HG03571 (cell line): ENCODE data around the gene SLC6A11.

Experiments
- ATAC-seq: cut with Tn5 transposase; IDR thresholded peaks from one replicate; pipeline ENCODE4 v1.9.1; 2021; ENCODE audit not compliant: unreplicated experiment

The SLC6A11 gene

DNA sequence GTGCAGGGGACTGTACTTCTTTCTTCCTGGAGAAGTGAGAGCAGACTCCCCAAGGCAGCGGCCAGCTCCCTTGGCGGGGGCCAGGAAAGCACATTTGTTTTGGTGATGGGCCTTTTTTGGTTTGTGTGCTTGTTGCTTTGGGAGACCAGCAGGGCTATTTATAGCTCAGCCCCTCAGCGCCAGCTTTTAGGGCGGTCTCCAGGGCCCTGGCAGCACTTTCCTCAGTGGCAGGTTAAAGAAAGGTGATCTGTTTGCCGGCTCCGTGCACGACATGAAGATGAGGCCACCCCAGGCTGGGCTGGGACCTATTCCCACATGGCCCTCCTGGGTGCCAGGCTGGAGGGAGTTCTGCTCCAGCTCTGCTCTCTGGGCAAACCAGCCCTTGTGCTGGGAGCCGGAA, 21.8 kb downstream of the SLC6A11 start:
- no peak for ATAC-seq

GRCh38 chr3:10839167-10839566, 23.1 kb downstream of the SLC6A11 start:
- no peak for ATAC-seq

DNA sequence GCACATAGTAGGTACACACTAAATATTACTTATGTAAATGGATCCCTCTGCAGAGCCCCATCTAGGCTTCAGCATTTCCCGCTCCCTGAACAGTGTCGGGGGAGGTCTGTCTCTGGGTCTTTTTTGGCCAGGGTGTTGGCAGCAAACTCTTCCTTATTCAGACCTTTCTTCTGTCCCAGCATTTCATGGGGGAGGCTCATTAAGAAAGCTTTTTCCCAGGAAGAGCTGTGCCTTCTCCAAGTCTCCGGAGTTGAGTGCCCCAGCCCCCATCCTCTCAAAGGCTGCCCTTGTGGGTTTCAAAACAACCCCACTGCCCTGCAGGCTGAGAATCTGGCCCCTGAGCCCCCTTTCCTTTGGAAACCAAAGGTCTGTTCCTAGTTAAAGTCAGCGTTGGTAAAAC, 25.1 kb downstream of the SLC6A11 start:
- no peak for ATAC-seq

- ATAC-seq, result no peak
Measured at GRCh38 chr3:10843378-10843777, 27.4 kb downstream of the SLC6A11 start.

DNA sequence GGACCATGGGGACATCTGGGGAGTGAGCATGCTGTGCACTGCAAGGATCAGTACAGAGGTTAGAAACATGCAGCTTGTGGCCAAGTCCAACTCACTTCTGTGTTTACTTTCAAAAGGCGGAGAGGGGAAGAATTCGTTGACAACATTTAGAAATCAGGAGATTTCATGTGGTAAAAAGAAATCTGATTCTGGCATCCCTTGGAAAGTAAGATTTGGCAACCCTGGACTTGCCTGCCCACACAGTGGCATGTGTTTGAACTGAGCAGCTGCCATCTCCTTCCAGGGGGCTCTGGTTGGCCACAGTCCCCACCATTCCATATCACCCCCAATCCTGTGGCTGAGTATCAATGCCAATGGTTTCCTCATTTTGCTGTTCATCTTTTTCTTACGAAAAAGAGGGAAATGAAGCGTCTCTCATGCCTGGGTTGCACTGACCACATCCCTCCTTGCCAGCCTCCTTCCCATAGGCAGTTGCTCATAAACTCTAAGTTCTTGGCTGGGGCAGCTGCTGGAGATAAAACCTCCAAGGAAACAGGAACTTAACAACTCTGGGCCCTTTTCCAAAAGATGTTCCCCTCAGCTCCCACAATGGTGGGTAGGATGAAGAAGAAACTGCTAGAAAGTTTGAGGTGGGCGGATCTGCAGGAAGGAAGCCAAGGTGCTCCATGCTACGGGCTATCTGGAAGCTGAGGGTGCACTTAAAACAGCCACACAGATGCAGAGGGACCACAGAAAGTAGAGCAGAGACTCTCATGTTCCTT, 29.2 kb downstream of the SLC6A11 start:
- ATAC-seq, result no peak

DNA sequence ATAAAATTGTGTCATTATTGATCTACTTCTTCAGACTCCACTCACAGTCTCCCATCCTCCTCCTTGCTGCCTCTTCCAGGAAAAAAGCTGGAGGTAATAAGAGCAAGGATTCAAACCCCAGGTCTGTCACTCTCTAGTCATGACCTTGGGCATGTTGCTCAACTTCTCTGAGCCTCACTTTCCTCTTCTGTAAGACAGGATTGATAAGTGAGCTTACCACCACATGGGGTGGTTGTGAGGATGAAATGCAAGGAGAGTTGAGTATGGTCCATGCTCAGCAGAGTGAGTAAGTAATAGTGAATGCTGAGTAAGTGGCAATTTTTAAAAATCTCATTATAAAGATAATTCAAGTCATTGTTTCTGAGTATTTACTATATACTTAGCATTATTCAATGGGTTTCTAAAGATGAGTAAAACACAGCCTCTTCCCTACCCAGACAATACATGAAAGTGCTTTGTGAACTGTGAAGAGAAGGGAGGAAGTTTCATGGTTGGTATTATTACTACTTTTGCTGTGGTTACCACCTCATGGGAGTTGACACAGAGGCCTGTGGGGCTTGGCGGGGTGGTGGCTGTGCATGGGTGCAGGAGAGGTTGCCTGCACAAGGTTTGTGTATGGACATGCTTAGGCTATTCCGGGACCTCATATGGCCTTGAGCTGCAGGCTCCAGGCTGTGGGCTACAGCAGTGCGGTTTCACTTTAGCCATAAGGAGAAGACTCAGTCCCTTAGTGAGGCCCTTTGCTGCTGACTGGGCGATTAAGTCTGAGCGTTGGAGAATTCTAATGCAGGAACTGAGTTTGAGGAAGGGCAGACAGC, 30.0 kb downstream of the SLC6A11 start:
- no peak for ATAC-seq

DNA sequence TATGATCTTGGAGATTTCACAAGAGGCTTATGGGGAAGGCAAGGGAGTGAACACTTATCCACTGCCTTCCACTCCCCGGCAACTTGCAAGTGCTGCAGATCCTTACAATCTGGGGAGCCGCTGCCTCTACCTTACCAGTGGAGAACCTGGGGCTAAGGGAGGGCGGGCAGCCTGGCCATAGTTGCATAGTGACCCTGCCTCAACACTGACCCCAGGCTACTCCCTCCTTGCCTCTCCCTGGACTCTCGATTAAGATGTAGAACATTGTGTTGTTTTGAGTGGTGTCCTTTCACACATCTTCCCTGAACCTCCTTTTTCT, 30.6 kb downstream of the SLC6A11 start:
- ATAC-seq, result no peak

- ATAC-seq, result no peak
Measured at GRCh38 chr3:10848261-10848660, 32.2 kb downstream of the SLC6A11 start.

- ATAC-seq, result no peak
Measured at GRCh38 chr3:10852066-10852808, 36.2 kb downstream of the SLC6A11 start.

- ATAC-seq, result no peak
Measured at GRCh38 chr3:10855083-10855870, 39.2 kb downstream of the SLC6A11 start.

DNA sequence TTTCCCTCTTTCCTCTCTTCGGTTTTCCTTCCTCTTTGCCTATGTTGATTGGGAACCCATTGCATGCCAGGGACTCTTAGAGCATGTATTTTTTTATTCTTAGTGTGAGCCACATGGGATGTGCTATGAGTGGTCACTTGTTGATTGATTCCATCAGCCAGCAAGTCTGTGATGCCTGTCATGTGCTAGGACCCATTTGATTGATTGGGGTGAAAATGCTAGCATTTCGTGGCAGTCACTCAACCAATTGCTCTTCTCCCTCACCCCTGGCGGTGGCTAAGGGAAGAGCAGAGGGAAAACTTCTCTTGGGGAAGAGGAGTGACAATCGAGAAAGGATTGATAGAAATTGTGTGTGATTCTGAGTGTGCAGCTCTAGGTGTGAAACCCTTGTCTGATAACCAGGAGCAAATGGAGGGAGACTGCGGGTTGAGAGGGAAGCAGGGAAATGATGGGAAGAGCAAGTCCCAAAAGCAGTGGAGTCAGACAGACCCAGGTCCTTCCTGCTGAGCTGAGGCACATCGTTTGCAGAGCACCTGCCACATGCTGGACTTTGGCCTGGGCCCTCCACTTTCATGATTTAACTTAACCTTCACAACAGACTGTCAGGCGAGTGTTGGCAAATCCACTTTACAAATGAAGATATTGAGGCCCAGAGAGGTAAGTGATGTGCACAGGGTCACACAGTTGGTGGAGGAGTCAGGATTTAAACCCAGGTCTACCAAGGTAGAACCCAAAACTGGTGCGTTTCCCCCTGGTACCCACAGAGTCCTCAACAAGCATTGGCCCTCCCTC, 40.0 kb downstream of the SLC6A11 start:
- ATAC-seq, result no peak

- no peak for ATAC-seq
Measured at GRCh38 chr3:10857235-10857634, 41.2 kb downstream of the SLC6A11 start.

DNA sequence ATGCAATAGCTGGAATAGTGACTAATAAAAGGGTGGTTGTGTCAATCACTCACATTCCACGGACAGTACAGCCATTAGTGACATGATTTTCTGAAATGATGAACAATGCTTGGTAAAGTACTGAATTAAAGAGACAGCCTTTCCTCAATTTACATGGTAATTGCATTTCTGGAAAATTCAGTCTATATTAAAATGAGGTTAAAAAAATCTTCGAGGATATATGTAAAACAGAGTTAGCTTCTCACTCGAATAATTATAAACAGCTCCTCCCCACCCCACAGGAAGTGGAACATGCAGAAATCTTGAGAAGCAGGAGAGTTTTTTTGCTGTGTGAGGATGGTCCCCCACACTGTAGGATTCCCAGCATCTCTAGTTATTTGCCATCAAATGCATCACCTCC, 42.1 kb downstream of the SLC6A11 start:
- no peak for ATAC-seq

- ATAC-seq, result no peak
Measured at GRCh38 chr3:10867384-10867783, 51.4 kb downstream of the SLC6A11 start.

DNA sequence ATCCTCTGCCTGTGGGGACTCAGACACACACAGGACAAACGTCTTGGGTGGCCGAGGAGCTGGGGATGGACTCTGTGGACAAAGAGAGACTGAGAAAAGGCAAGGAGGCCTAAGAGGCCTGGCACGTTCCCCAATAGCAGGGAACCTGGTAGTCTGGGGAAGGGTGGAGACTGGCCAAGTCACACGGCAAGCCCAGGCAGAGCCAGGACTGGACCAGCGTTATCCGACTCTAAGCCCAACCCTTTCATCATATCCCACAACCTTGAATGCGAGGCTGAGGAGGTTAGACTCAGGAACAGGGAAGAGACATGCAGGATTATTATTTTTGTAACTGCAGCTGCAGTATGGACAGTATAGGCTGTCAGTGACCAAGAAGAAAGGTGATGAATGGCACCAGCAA, 53.4 kb downstream of the SLC6A11 start:
- ATAC-seq, result no peak

DNA sequence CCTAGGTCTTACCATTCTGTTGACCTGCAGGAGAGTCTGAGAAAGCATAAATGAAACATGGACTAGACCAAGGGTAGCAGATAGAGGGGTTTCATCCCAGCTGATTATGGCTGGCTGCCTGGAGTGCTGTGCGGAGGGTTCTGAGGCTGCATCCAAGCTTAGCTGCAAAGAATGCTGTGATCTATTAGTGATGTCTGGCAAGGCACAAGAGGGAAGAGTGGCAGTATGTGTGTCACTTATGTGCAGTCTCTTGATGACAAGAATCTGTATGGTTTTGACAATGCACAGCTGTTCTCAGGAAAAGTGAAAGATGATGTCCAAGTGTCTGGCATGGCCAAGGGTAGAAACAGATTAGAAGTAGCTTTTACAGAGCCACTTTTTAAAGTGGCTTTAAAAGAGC, 54.3 kb downstream of the SLC6A11 start:
- no peak for ATAC-seq

DNA sequence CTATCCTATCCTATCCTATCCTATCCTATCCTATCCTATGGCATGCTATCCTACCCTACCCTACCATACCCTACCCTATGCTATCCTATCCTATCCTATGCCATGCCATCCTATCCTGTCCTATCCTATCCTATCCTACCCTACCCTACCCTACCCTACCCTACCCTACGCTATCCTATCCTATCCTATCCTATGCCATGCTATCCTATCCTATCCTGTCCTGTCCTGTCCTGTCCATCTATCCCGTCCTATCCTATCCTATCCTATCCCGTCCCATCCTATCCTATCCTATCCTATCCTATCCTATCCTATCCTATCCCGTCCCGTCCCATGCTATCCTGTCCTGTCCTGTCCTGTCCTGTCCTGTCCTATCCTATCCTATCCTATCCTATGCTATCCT, 57.4 kb downstream of the SLC6A11 start:
- ATAC-seq, result no peak

DNA sequence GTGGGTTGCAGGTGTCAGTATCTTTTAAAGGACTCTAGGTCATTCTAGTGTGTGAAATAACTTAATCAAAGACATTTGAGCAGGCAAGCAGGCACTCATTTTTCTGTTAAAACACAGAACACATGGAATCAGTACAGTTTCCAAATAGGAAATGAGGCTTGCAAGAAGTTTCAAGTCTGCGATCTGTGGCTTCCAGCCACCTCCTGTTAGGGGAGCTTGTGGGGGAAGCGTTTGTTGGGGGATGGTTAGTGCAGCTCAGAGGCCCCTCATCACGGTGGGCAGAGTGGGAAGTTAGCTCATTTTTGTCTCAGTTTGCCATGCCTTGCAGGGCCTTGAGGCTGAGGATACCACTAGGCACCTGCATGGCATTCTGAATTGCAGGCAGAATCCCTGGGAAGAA, 59.9 kb downstream of the SLC6A11 start:
- ATAC-seq, result no peak

DNA sequence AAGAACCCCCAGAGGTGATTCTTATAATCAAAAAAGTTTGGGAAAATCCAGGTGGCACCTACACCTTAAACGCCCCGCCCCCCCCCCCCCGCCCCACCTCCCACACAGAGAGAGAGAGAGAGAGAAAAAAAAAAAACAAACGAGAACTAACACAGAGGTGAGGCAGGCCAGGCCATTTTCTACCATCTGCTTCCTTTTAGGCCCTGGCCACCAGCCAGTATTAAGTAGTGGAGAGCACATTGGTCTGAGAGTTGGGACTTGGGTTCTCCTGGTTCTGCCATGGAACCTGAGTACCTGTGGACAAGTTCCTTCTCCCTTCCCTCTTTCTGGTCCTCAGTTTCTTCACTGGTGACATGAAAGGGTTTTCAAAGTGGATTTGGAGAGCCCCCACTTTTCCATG, 60.6 kb downstream of the SLC6A11 start:
- no peak for ATAC-seq

- no peak for ATAC-seq
Measured at GRCh38 chr3:10882851-10883250, 66.8 kb downstream of the SLC6A11 start.
